Stimulated activated CD4-positive, alpha-beta T cell treated with anti-CD3 and anti-CD28 coated beads, Interleukin-4, amount 100 ng/mL, for 4 hours (primary cell): ENCODE data around the gene CXCL10.
"Not testable (repeated sequence)": the region's sequence is repeated elsewhere in the genome, so short reads cannot be mapped to it uniquely, and the experiment has no call there.

Experiments used
- DNase-seq, 2 experiments: peaks; one replicate each; pipeline ENCODE4 v3.0.0-alpha.2; 2020

Gene CXCL10

DNA sequence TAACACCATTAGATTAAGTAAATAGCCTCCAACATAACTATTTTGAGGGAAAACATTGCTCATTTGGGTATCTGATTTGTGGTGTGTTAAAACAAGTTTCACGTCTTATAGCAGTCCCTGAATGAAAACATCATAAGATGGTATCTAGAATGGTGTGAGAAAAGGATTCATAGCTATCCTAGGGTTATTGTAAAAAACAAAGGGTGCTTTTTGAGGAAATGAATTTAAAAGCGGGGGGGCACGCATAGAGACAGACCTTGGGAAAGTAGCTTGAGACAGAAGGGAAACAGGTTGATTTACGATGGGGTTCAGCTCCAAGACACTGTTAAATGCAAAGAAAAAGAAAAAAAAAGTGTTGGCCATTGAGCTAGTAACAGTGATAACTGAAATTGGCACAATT, 768 bp upstream of the CXCL10 start:
- no peak for DNase-seq

DNA sequence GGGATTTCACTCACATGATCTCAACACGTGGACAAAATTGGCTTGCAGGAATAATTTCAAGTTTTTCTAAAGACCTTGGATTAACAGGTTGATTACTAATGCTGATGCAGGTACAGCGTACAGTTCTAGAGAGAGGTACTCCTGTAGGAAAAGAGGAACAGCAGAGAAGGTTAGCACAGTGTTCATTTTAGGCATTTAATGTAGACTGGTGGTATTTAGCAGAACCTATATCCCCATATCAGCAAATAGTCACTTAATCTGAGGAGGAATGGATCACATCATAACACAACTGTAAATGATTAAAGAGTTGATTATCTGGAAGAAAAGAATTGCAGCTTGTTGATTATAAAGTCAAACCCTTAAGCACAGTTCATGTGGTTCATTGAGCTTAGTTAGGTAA, 620 bp downstream of the CXCL10 start:
- no peak for DNase-seq

DNA sequence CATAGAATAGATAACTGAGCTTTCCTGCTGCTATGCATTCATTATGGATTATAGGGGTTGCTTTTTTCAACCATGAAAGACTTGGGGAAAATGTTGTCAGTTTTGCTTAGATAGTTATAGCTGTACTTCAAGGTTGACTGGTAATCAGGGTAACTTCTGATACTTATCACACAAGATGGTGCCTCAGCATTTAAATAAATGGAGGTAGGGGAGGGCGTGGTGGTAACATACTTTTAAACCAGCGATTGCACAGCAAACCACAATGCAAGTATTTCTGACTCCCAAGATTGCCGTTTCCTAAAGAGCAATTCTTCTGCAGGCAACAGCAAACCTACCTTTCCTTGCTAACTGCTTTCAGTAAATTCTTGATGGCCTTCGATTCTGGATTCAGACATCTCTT, 1.3 kb downstream of the CXCL10 start:
- no peak for DNase-seq

DNA sequence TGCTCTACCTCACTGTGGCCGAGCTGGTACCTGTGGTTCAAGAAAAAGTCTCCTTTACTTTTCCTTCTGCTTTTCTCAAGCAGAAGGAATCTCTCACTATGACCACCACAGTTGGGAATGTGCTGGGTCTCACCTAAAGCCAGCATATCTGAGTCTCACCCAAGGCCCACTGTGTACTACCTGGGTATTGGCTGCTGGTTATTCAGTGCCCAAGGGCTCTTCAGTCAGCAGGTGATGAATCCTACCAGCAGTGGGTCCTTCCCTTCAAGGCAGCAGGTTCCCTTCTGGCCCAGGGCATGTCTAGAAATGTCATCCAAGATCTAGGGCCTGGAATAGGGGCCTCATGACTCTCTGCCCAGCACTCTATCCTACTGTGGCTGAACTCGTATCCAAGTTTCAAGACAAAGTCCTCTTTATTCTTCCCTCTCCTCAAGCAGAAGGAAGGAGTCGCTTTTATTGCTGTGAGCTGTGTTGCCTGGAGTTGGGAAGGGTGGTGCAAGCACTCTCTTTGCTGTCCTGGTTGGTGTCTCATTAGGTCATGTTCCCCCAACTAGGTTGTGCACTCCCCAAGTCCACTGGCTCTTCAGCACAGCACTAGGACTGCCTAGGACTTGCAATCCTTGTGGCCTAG, 6.1 kb downstream of the CXCL10 start:
- no peak for DNase-seq

DNA sequence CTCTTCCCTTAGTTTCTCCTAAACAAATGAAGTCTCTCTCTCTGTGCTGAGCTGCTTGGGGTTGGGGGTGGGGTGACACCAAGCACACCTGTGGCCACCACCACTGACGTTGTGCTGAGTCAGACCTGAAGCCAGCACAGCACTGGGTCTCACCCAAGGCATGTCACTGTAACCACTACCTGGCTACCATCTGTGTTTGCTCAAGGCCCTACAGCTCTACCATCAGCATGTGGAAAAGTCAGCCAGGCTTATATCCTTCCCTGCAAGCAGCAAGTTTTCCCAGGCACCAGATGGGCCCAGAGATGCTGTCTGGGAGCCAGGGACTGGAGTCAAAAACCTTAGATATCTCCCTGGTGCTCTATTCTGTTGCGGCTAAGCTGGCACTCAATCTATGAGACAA, 6.9 kb downstream of the CXCL10 start:
- no peak for DNase-seq

DNA sequence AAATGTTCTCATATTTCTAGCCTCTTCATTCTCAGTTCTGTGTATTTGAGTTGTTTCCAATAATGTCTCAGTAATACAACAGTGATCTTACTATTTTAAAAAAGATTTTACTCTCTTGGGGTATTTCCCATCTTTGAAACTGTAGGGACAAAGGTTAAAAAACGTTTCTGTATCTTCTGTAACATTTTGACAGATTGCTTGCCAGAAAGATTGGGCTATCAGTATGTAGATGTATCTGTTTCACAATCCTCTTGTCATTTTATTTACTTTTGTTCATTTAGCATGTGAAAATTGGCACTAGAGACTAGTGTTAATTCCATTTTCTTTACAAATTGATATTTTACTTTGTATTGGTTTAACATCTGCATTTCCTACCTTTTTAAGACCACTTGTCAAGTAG, 9.8 kb downstream of the CXCL10 start:
- DNase-seq, result no peak

DNA sequence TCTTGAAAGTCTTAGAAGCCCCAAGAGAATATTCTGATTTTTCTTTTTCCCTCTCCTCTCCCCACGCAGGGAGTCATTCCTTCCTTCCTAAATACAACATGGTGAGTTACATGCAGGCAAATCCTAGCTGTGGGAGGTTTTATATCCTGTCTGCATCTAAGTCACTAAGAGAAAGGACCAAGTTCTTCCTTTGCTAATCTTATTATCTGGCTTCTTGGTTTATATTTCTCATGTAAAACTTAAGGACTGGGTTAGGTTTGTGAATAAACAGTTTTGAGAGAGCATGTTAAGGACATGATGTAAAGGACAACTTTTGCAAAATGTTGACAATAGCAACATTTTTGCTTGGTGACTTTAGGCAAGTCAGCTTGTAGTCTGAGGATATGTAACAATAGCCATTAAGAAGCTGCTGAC, 10.9 kb downstream of the CXCL10 start:
- no peak for DNase-seq

DNA sequence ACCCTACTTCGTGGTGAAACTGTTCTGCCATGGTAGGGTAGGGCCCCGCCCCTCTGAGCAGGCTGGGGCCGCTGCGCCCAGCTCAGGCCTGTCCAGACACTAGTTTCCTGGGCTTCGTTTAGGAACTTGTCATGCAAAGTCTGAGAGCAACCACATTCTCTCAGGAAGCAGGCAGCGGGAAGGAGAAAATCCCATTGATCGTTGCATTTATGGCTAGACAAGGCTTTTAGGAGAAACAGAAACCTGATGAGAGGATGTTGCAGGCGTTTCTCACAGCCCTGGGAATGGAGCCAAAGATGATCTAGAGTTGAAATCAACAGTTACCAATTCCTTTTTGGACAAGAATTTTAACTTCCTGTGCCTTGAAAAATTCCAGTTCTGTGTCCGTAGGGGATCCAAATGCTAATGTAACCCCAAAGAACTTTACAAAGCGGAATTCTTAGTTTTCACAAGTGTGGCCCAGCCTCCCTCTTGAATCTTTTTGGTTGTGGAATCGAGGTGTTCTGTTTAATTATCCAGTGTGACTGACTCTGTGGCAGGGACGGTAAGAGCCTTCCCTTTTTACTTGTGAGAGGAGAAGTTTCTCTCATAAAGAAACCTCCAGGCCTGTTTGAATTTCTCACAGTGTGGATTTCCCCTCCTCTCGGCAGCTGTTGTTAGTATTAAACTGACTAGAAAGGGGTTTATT, 11.5 kb downstream of the CXCL10 start:
- no peak for DNase-seq

DNA sequence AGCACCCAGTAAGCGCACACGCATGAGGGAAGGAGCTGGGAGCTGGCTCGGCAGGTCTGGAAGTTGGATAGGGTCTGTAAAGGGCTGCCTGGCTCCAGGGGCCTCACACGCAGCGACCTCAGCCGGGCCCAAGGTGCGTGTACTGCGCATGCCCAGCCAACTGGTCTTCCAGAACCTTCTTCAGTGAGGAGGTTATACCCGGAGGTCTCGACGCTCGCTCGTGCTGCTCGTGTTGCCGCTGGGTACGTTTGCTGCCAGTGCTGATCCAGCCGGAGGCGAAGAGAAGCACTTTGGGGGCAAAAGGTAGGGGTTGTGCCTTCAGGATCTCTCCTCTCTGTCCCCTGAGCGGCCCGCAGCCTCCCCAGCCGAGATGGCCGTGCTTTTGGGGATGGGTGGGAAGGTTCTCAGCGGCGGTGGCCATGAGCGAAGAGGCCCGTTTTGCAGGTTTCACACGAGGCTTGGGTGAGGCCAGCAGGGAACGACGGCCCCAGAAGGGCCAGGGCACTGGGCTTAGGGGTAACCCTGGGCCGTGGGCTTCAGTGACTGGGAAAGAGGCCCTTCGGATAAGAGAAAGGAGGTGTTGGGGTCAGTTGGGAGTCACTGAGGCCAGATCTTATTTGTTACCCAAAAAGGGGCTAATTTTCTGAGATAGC, 12.2 kb downstream of the CXCL10 start:
- DNase-seq, result no peak

DNA sequence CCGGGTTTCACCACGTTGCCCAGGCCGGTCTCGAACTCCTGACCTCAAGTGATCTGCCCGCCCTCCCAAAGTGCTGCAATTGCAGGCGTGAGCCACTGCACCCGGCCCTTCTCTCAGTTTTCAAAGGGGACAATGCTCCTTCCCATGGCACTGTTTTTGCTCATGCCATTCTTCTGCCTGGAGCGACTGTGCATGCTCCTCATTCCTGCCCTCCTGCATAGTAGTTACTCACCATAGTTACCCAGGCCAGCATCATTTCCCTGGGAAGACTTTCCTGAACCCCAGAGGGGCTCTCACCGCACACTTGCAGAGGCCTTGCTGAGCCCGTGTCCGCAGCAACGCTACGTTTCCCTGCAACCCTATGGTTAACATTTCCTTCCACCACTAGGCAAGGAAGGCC, 12.7 kb downstream of the CXCL10 start:
- no peak for DNase-seq

DNA sequence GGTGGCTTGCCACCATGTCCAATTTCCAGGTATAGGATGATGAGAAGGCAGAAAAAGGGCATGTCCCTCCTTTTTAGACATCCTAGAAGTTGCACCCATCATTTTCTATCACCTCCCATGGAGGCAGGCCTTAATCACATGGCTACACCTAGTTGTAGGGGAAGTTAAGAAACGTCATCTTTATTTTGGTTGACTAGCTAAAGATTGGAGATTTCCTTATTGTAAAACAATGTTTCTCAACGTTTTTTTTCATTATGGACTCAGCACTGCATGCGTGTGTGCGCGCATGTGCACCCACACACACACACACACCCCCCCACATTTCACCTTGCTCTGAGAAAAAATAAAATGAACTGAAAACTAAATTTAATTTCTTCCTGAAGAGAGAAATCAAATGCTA, 14.0 kb downstream of the CXCL10 start:
- no peak for DNase-seq

DNA sequence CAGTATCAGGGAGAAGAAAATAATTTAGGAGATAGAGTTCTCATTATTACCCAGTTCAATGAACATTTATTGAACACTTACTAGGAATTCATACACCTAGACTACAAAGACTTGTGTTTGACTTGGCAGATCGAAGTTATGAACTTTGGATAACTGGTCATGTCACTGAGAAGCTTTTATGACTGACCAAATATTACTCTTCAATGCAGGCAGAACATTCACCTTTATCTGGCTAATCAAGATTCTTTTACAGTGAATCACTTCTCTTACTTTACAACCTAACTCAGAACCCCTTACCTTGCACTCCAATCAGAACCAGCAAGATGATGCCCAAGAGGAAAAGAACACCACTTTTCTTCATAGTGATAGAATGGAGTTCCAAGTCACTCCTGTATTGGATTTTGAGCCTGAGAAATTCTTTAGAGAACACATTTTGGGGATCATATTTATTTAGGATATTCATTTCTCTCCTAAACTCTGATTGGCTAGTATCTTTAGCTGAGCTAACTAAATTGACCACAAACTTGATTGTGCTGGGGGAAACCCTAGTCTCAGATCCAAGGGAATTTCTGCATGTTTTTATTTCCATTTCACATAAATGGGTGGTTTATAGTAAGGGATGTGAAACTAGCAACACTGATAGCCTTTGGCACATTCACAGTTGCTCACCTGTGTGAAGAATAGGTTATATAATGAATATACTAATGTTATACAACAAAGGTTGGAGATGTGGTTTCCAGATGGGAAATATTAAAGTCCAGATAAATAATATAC, 16.0 kb downstream of the CXCL10 start, which contains the start of gene CXCL9:
Gene CXCL9, minus strand, starts transcription at position 421 of the 774 bp plus-strand sequence. Its CDS starts 60 bp downstream, at position 361.
- DNase-seq, result no peak

DNA sequence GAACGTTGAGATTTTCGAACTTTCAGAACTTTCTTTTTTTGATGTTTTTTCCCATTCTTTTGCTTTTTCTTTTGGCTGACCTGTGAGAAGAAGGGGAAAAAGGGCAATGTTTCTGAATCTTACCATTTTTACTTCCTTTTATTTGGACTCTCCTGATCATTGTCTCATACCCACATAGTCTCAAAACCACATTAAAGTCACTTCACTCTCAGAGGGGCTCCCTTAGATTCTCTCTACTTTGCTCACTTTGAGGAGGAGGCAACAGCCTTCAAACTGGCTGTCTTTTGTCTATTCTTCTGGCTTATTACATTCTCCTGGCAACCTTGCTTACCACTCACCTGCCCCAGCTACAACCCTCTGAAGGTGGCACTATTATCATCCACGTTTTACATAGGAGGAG, 19.7 kb downstream of the CXCL10 start:
- DNase-seq, result no peak

DNA sequence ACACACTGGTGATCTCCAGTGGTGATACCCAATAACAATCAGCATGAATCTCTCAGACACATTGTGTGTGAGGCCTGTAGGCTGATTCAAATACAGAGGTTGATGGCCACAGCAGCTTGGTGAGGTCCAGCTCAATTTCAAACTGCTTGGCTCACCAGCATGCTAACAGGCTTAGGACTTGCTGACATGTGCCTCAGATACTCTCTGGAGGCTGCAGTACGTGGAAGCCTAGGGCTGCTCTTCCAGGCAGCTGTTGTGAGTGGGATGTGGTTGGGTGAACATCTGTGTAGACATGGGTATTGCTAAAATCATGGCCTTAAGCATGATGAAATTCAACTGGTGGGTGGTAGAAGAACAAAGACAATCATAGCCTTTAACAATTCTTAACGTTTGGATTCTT, 20.3 kb downstream of the CXCL10 start:
- no peak for DNase-seq

DNA sequence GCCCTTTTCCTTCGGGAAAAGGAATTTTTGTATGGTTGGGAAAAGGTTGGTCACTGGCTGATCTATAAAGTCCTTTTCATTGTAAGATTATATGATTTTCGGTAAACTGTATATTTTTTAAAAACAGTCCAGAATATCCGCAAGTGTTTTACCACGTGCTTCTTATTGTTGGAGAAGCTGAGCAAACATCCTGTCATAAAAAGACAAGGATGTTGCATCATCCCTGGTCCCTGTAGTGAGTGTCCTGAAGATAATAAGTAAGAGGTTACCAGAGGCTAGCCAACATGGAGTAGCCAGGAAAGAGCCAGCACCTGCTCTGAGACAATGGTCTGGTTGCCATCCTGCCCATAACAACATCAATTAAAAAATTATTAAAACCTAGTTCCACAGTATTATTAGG, 21.1 kb downstream of the CXCL10 start:
- no peak for DNase-seq

DNA sequence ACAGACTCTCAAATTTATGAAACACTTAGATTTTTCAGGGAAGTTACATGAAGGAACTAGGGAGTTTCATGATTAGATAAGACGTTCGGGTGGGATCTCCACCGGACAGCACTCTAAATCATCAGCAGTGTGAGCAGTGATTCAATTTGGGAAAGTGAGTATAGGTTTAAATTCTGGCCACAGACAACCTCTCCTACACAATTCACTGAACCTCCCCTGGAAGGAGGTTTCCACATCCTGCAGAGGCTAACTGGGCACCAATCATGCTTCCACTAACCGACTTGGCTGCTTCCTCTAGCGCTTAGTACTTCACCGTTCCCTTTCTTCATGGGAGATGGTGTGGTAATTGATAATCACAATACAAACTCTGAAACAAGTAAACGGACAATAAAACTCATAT, 21.6 kb downstream of the CXCL10 start:
- DNase-seq, result no peak

DNA sequence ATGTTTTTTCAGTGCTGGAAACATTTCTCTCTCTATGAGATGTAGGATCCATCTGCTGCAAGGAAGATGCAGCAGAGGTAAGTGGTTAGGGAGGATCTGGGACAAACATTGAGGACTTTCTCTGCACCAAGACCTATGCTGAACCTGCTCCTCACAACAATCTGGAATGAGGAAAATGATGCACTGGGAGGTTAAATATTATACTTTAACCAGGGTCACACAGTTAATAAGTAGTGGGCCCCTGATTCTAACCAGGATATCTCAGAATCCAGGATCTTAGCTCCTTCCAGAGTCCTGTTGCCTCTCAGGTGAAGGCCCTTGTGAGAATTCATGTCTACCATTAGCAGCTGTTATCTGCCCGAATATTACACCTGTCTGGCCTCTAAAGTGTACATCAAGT, 23.0 kb downstream of the CXCL10 start:
- DNase-seq, result no peak

DNA sequence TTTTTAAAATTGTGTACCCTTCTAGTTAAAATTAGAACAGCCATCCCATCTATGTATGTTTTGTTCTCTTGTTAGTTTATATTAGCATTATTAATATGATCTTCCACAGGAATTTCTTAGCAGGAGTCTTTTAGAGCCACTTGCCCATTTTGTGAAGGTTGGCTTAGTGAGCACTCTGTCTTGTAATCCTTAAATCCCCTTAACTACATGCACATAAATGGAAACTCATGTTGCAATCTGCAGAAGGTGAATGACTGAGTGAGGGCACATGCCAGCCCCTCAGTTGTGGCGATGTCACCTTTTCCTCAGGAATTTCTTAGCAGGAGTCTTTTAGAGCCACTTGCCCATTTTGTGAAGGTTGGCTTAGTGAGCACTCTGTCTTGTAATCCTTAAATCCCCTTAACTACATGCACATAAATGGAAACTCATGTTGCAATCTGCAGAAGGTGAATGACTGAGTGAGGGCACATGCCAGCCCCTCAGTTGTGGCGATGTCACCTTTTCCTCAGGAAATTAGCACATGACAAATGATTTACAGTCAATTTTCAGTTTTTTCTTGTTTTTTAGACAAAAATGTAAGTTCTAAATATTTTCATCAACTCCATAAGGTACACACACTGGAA, 24.7 kb downstream of the CXCL10 start:
- DNase-seq, result not testable (repeated sequence)

DNA sequence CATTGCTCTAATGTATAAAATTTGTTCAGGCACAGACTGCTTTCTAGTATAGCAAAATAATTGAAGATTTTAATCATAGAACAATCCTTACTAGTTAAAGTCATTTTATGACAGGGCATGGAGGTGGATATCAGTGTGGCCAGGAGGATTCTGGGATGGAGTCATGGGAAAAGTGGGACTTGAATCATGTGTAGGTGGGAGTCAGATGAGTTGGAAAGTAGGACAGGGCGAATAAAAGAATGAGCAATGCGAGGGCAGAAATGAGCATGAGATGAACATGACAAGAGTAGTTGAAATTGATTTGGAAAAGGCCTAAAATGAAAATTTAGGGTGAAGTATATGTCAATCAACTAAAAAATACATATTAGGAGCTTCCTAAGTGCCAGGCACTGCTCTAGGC, 25.4 kb downstream of the CXCL10 start:
- no peak for DNase-seq

DNA sequence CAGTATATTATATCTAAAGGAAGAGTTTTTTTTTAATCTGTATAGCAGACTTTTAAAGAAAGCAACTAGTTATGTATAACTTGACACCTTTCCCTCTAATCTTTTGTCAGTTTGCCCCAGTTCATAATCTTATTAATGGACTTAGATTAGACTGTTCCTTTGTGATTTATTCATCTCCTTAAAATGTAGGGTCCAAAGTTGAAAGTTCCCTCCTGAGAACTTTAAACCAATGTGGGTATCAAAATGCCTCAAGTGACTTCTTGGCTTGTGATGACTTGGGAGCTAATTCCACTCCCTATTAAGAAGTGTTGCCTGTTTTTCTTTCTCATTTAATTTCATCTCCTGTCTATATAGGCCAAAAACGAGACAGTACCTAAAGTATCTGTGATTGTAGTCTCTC, 26.2 kb downstream of the CXCL10 start:
- no peak for DNase-seq

DNA sequence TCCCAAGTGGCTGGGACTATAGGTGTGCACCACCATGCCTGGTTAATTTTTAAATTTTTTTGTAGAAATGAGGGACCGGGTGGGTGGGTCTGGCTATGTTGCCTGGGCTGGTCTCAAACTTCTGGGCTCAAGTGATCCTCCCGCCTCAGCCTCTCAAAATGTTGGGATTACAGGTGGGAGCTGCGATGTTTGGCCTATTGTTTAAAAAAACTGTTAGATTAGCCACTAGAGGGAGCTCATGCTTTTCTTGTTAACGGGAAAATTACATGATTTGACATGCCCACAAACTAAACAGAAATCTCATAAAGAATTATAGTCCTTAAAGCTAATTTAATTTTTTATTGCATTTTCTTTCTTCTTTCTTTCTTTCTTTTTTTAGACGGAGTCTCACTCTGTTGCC, 27.6 kb downstream of the CXCL10 start:
- no peak for DNase-seq

DNA sequence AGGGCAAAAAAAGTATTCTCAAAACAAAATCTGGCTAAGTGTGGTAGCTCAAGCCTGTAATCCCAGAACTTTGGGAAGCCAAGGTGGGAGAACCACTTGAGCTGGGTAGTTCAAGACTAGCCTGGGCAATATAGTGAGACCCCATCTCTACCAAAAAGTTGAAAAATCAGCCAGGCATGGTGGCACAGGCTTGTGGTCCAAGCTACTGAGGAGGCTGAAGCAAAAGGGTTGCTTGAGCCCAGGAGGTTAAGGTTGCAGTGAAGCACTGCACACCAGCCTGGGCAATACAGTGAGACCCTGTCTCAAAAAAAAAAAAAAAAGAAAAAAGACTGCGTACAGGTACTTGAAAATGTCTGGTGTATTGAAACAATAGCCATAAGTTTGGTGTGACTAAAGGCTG, 30.8 kb downstream of the CXCL10 start:
- no peak for DNase-seq

DNA sequence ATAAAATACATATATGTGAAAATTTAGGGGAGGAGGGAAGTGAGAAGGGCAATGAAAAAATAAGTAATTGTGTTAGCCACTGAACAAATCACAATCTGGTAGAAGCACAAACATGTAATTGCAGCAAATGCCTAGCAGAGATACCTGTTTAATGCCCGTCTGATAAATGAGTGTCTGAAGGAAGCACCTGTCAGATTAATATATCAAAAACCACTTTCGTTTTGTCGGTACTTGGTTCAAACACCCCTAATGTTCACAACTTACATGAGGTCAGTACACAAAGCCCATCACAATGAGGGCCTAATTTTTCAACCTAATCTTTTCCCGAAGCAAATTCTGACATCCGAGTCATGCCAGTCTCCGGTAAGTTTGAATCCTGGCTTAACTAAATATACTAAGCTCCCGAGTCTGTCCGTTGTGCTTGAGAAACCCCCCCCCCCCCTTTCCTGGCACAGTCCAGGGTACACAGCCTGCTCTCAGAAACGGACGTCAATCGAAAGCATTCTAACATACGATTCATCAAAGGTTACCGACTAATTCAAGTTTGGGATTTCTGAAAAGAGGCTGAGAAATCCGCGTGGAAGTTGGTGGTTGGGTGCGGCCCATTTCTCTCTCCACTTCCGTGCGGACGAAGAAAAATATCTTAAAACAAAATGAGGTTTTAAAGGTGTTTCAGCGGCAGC, 33.3 kb downstream of the CXCL10 start:
- no peak for DNase-seq
